Cardiac fibroblast (primary cell): Measurements from ENCODE around the gene BCR.
A peak's percentile ranks its signal among the peaks of the same experiment; 100 is the strongest.

Experiments
- DNase-seq, 2 donors: peaks; one replicate each; pipeline versions ENCODE4 v3.0.0 to v3.0.0-alpha.2; 2010; ENCODE audit warnings: low read depth in 2 of 2
- H3K4me3 ChIP-seq, 2 donors: replicated peaks in 1 of 2; 1 replicate in 1 of 2; 2 replicates in 1 of 2; pipeline ENCODE4 v1.5.1; 2011; ENCODE audit warnings: low read depth in 2 of 2, low read length in 2 of 2, mild to moderate bottlenecking in 2 of 2, moderate library complexity in 1 of 2
- CTCF ChIP-seq: IDR thresholded peaks from one replicate; pipeline ENCODE4 v1.5.1; 2011; ENCODE audit warnings: low read depth, mild to moderate bottlenecking, low read length, inconsistent platforms

Gene BCR

DNA sequence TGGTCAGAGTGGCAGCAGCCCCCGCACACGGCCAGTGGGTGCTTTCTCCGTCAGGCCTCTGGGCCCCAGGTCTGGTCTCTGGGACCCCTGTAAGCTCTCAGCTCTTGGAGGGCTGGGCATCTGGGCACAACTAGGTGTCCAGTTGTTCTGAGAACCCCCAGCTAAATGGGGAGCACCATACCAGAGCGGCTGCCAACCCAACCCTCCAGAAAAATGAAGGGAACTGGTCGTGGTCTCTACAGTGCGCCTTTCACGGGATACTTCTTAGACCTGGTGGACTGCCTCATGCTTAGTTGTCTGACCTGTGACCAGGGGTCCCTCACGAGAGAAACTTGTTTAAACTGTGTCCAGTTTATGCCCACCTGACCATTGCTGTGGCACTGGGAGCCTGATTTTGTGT lies 104.9 kb downstream of the BCR start:
- no peak overlapping the region for H3K4me3 ChIP-seq
- TF ChIP-seq CTCF: no peak

GRCh38 chr22:23285734-23286133 lies 105.4 kb downstream of the BCR start:
- peak; percentile 27 to 28 for DNase-seq
- TF ChIP-seq CTCF: no peak
- no peak overlapping the region for H3K4me3 ChIP-seq

More for the DNA sequence above, 104.9 kb downstream of the BCR start:
- DNase-seq: no peak

DNA sequence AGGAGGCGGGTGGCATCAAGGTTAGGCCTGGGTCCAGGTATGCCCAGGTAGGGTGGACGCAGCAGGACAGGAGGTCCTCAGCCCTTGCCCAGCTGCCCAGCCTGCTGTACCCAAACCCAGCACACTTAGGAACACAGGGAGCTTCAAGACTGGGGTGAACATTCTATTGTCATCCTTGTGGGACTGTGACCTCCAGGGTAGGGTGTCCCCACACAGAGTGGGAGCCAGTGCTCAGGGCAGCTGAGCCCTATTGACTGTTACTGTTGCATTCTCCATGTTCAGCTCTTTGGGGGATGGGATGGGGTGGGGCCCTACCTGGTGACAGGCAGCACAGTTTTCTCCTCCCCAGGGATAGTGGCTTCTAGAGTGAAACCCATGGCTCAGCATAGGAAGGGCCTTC lies 106.0 kb downstream of the BCR start:
- DNase-seq: no peak
- no peak overlapping the region for H3K4me3 ChIP-seq
- TF ChIP-seq CTCF: no peak

- DNase-seq: no peak
- no peak overlapping the region for H3K4me3 ChIP-seq
- TF ChIP-seq CTCF: no peak
Measured at GRCh38 chr22:23287136-23288095, 107.1 kb downstream of the BCR start.

DNA sequence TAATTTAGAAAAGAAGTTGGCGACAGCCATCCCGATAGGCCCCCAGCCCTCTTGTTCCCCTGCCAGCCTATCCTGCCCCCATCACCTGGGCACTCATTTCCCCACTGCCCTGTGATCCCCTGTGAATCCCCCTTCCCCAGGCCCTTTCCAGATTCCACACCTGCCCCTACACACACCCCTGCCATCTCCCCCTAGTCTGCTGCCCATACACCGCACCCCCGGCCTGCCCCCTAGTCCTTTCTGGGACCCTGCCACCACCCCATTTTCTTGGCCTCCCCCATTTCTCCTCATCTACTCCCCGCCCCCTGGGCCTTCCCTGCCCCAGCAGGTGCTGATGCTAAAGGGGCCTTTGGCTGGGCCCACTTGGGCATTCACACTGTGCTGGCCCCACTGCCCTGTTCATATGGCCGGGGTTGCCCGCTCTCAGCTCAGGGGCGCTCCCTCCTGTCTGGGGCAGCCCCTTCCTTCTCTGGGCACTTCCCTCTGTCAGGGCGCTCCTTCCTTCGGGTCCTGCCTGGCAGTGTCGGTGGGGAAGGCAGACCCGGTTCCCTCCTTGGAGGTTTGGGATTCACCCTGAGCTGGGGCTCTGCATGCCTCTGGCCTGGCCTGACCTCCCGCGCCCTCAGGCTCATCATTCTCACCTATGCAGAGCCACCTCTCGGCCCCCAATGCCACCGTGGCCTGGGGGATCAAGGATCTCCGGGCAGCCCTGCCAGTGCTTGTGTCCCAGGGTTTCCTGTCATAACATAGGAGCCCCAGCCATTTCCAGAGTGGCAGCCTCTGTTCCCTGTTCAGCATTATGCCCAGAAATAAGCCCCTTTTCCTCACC lies 108.2 kb downstream of the BCR start:
- H3K4me3 ChIP-seq: no peak overlapping the region
- TF ChIP-seq CTCF: no peak
- DNase-seq: no peak

DNA sequence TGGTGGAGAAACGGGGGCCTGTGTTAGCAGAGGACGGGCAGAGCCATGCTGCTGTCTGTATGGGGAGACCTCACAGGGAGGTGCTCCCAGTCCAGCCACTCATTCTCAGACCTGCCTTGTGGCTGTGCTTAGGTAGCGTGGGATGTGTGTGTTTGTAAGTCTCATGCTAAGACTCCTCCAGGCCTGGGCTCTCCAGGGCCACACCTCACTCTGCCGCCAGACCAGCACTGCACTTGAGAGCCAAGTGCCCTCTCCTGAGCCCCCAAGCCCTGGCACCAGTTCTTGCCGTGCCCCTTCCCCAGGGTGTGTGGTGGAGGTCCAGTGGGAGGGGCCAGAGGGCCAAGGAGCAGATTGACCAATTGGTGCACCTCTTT lies 108.8 kb downstream of the BCR start:
- no peak for TF ChIP-seq CTCF
- no peak overlapping the region for H3K4me3 ChIP-seq
- DNase-seq: no peak
